Activated naive CD8-positive, alpha-beta T cell treated with anti-CD3 and anti-CD28 coated beads, Interleukin-2, amount 50 U/mL, for 24 hours (primary cell): ENCODE measurements around the gene CHRNB1.
"Not testable (repeated sequence)": the region's sequence is repeated elsewhere in the genome, so short reads cannot be mapped to it uniquely, and the experiment has no call there.

Source experiments
- ATAC-seq: fragments of 150-1000 bp; cut with Tn5 transposase; one replicate; pipeline ENCODE4 v1.10.0; 2021
- DNase-seq: peaks from one replicate; pipeline ENCODE4 v3.0.0; 2021
- H3K27ac Mint-ChIP-seq: one replicate; pipeline ENCODE4 v1.8.0; 2021; ENCODE audit warnings: mild to moderate bottlenecking, mixed read lengths
- H3K27me3 Mint-ChIP-seq: one replicate; pipeline ENCODE4 v1.8.0; 2021; ENCODE audit warnings: mixed read lengths
- H3K36me3 Mint-ChIP-seq: one replicate; pipeline ENCODE4 v1.8.0; 2021; ENCODE audit warnings: low read depth, mixed read lengths
- H3K4me1 Mint-ChIP-seq: one replicate; pipeline ENCODE4 v1.8.0; 2021; ENCODE audit warnings: mixed read lengths
- H3K4me3 Mint-ChIP-seq: one replicate; pipeline ENCODE4 v1.8.0; 2021; ENCODE audit warnings: mild to moderate bottlenecking, moderate library complexity, mixed read lengths
- H3K9me3 Mint-ChIP-seq: one replicate; pipeline ENCODE4 v1.8.0; 2021; ENCODE audit warnings: mixed read lengths

Gene CHRNB1

GRCh38 chr17:7477392-7478275, 32.8 kb downstream of the CHRNB1 start:
- H3K4me3 Mint-ChIP-seq = peak overlapping the region; percentile 89
- H3K36me3 Mint-ChIP-seq = peaks cover 3% of the 10 kb centered on the region
- peak; percentile 53 for DNase-seq
- peak; percentile 52 for ATAC-seq
- H3K4me1 Mint-ChIP-seq = peaks cover 66% of the 10 kb centered on the region
- H3K27me3 Mint-ChIP-seq = no peaks in the 10 kb centered on the region
- H3K27ac Mint-ChIP-seq = peak overlapping the region; percentile 91
- H3K9me3 Mint-ChIP-seq = no peaks in the 10 kb centered on the region

GRCh38 chr17:7478276-7479212, 33.7 kb downstream of the CHRNB1 start:
- DNase-seq (peak; percentile 67), ATAC-seq (peak; percentile 55)
- H3K27ac Mint-ChIP-seq = peak overlapping the region; percentile 91
- H3K4me1 Mint-ChIP-seq = peaks cover 72% of the 10 kb centered on the region
- peaks cover 3% of the 10 kb centered on the region for H3K36me3 Mint-ChIP-seq
- peak overlapping the region; percentile 89 for H3K4me3 Mint-ChIP-seq
- no peaks in the 10 kb centered on the region for H3K27me3 Mint-ChIP-seq
- no peaks in the 10 kb centered on the region for H3K9me3 Mint-ChIP-seq

GRCh38 chr17:7479213-7480088, 34.6 kb downstream of the CHRNB1 start, which contains the start of gene ZBTB4:
Gene ZBTB4, minus strand, starts transcription at chr17:7479631. Its CDS starts 12,830 bp downstream, at chr17:7466801.
- Mint-ChIP-seq H3K9me3 (no peaks in the 10 kb centered on the region), H3K4me3 (peak within 1 kb of the TSS; percentile 89), H3K36me3 (peaks cover 3% of the 10 kb centered on the region), H3K27me3 (peaks cover 2% of the 10 kb centered on the region), H3K27ac (peak within 1 kb of the TSS; percentile 94), H3K4me1 (peaks cover 72% of the 10 kb centered on the region)
- ATAC-seq (peak; percentile 3), DNase-seq (peak; percentile 65)

GRCh38 chr17:7480089-7480384, 35.2 kb downstream of the CHRNB1 start:
- Mint-ChIP-seq H3K9me3 (no peaks in the 10 kb centered on the region), H3K36me3 (peaks cover 8% of the 10 kb centered on the region), H3K4me3 (peak overlapping the region; percentile 89), H3K27ac (peak overlapping the region; percentile 94), H3K4me1 (peaks cover 74% of the 10 kb centered on the region), H3K27me3 (peaks cover 2% of the 10 kb centered on the region)
- no peak for ATAC-seq
- no peak for DNase-seq

GRCh38 chr17:7481275-7481674, 36.4 kb downstream of the CHRNB1 start, which contains the start of gene SLC35G6:
Gene SLC35G6, plus strand, starts transcription at chr17:7481446. Its CDS starts 71 bp downstream, at chr17:7481517.
- not testable (repeated sequence) for H3K9me3 Mint-ChIP-seq, ATAC-seq, DNase-seq, H3K27me3 Mint-ChIP-seq
- H3K4me1 Mint-ChIP-seq = peaks cover 73% of the 10 kb centered on the region
- peaks cover 14% of the 10 kb centered on the region for H3K36me3 Mint-ChIP-seq
- H3K4me3 Mint-ChIP-seq = peak within 1 kb of the TSS; percentile 89
- H3K27ac Mint-ChIP-seq = peak within 1 kb of the TSS; percentile 100

- Mint-ChIP-seq H3K4me3 (peak overlapping the region; percentile 99), H3K36me3 (peaks cover 21% of the 10 kb centered on the region), H3K4me1 (peaks cover 73% of the 10 kb centered on the region), H3K27ac (peak overlapping the region; percentile 100)
- H3K9me3 Mint-ChIP-seq, ATAC-seq, DNase-seq, H3K27me3 Mint-ChIP-seq: not testable (repeated sequence)
Observed at GRCh38 chr17:7481842-7482741, 37.2 kb downstream of the CHRNB1 start.

- DNase-seq, ATAC-seq, H3K27me3 Mint-ChIP-seq, H3K9me3 Mint-ChIP-seq: not testable (repeated sequence)
- Mint-ChIP-seq H3K4me1 (peaks cover 73% of the 10 kb centered on the region), H3K4me3 (peak overlapping the region; percentile 99), H3K36me3 (peaks cover 27% of the 10 kb centered on the region), H3K27ac (peak overlapping the region; percentile 100)
Observed at GRCh38 chr17:7482742-7483088, 37.9 kb downstream of the CHRNB1 start.

GRCh38 chr17:7483255-7484066, 38.6 kb downstream of the CHRNB1 start:
- H3K9me3 Mint-ChIP-seq = no peaks in the 10 kb centered on the region
- peaks cover 70% of the 10 kb centered on the region for H3K4me1 Mint-ChIP-seq
- ATAC-seq (peak; percentile 61), DNase-seq (peak; percentile 95)
- H3K27me3 Mint-ChIP-seq = peaks cover 2% of the 10 kb centered on the region
- peaks cover 31% of the 10 kb centered on the region for H3K36me3 Mint-ChIP-seq
- H3K27ac Mint-ChIP-seq = peak overlapping the region; percentile 100
- H3K4me3 Mint-ChIP-seq = peak overlapping the region; percentile 99

GRCh38 chr17:7484067-7484918, 39.4 kb downstream of the CHRNB1 start, which contains the start of gene POLR2A:
Gene POLR2A, plus strand, starts transcription at chr17:7484366.
- peak within 1 kb of the TSS; percentile 99 for H3K4me3 Mint-ChIP-seq
- ATAC-seq (peak; percentile 66), DNase-seq (peak; percentile 98)
- H3K4me1 Mint-ChIP-seq = peaks cover 75% of the 10 kb centered on the region
- H3K27ac Mint-ChIP-seq = peak within 1 kb of the TSS; percentile 100
- H3K9me3 Mint-ChIP-seq = no peaks in the 10 kb centered on the region
- H3K36me3 Mint-ChIP-seq = peaks cover 38% of the 10 kb centered on the region
- peaks cover 2% of the 10 kb centered on the region for H3K27me3 Mint-ChIP-seq

GRCh38 chr17:7484919-7485377, 40.1 kb downstream of the CHRNB1 start:
- H3K9me3 Mint-ChIP-seq = no peaks in the 10 kb centered on the region
- H3K4me1 Mint-ChIP-seq = peaks cover 75% of the 10 kb centered on the region
- H3K27ac Mint-ChIP-seq = peak overlapping the region; percentile 100
- H3K36me3 Mint-ChIP-seq = peaks cover 43% of the 10 kb centered on the region
- no peak for ATAC-seq
- DNase-seq = no peak
- peak overlapping the region; percentile 99 for H3K4me3 Mint-ChIP-seq
- peaks cover 2% of the 10 kb centered on the region for H3K27me3 Mint-ChIP-seq

- H3K4me1 Mint-ChIP-seq = peaks cover 72% of the 10 kb centered on the region
- ATAC-seq (no peak), DNase-seq (no peak)
- H3K9me3 Mint-ChIP-seq = no peaks in the 10 kb centered on the region
- peaks cover 49% of the 10 kb centered on the region for H3K36me3 Mint-ChIP-seq
- peak overlapping the region; percentile 99 for H3K4me3 Mint-ChIP-seq
- peaks cover 2% of the 10 kb centered on the region for H3K27me3 Mint-ChIP-seq
- H3K27ac Mint-ChIP-seq = peak overlapping the region; percentile 57
Observed at GRCh38 chr17:7486181-7486580, 41.3 kb downstream of the CHRNB1 start.
